Nephron (organoid): Measurements from ENCODE around the gene NEDD4L.

ENCODE experiments used
- H3K27ac Mint-ChIP-seq, 3 experiments: 2 replicates each; pipeline ENCODE4 v1.8.0; 2020; ENCODE audit warnings: mixed read lengths in 3 of 3, mild to moderate bottlenecking in 2 of 3, moderate library complexity in 1 of 3
- H3K27me3 Mint-ChIP-seq: 2 replicates; pipeline ENCODE4 v1.8.0; 2021; ENCODE audit warnings: low read depth, mild to moderate bottlenecking, moderate library complexity, mixed read lengths
- H3K36me3 Mint-ChIP-seq: 2 replicates; pipeline ENCODE4 v1.8.0; 2020; ENCODE audit warnings: low read depth, mixed read lengths
- H3K4me1 Mint-ChIP-seq: 2 replicates; pipeline ENCODE4 v1.8.0; 2020; ENCODE audit warnings: mixed read lengths
- H3K4me3 Mint-ChIP-seq, 3 experiments: 2 replicates each; pipeline ENCODE4 v1.8.0; 2020; ENCODE audit warnings: mild to moderate bottlenecking in 3 of 3, mixed read lengths in 3 of 3, moderate library complexity in 2 of 3
- H3K9me3 Mint-ChIP-seq: 2 replicates; pipeline ENCODE4 v1.8.0; 2020; ENCODE audit warnings: mixed read lengths
- CTCF ChIP-seq, 3 experiments: fragments of 200-600 bp; sonication (generic); IDR thresholded peaks; one replicate each; pipeline ENCODE4 v1.5.0; 2021; ENCODE audit warnings: antibody characterized with exemption in 3 of 3; ENCODE audit not compliant: unreplicated experiment in 3 of 3

NEDD4L gene

GRCh38 chr18:58243401-58243800 is 199.4 kb downstream of the NEDD4L start:
- Mint-ChIP-seq H3K27me3 (no peaks in the 10 kb centered on the region), H3K4me1 (peaks cover 30% of the 10 kb centered on the region), H3K27ac (no peak overlapping the region), H3K4me3 (no peak overlapping the region), H3K36me3 (no peaks in the 10 kb centered on the region), H3K9me3 (no peaks in the 10 kb centered on the region)
- no peak for TF ChIP-seq CTCF (IDR thresholded peaks at IDR 0.05; ENCODE audit: unreplicated experiment in 3 of 3)

GRCh38 chr18:58247363-58247834 is 203.4 kb downstream of the NEDD4L start:
- no peaks in the 10 kb centered on the region for H3K27me3 Mint-ChIP-seq
- no peaks in the 10 kb centered on the region for H3K9me3 Mint-ChIP-seq
- H3K36me3 Mint-ChIP-seq: no peaks in the 10 kb centered on the region
- H3K4me3 Mint-ChIP-seq: peak overlapping the region; percentile 61 to 74 (median 64)
- H3K27ac Mint-ChIP-seq: peak overlapping the region; percentile 62 to 90 (median 71)
- no peak for TF ChIP-seq CTCF (IDR thresholded peaks at IDR 0.05; ENCODE audit: unreplicated experiment in 3 of 3)
- H3K4me1 Mint-ChIP-seq: peaks cover 48% of the 10 kb centered on the region

- peak overlapping the region; percentile 70 to 78 (median 78) for H3K27ac Mint-ChIP-seq
- H3K4me3 Mint-ChIP-seq: peak overlapping the region in 1 of 3 experiments; percentile 1
- no peak for TF ChIP-seq CTCF (IDR thresholded peaks at IDR 0.05; ENCODE audit: unreplicated experiment in 3 of 3)
- H3K27me3 Mint-ChIP-seq: no peaks in the 10 kb centered on the region
- H3K36me3 Mint-ChIP-seq: no peaks in the 10 kb centered on the region
- no peaks in the 10 kb centered on the region for H3K9me3 Mint-ChIP-seq
- peaks cover 51% of the 10 kb centered on the region for H3K4me1 Mint-ChIP-seq
Measured at GRCh38 chr18:58249712-58250111, 205.7 kb downstream of the NEDD4L start.

- Mint-ChIP-seq H3K36me3 (peaks cover 6% of the 10 kb centered on the region), H3K9me3 (no peaks in the 10 kb centered on the region), H3K27ac (no peak overlapping the region), H3K27me3 (no peaks in the 10 kb centered on the region), H3K4me3 (no peak overlapping the region), H3K4me1 (peaks cover 59% of the 10 kb centered on the region)
- no peak for TF ChIP-seq CTCF (IDR thresholded peaks at IDR 0.05; ENCODE audit: unreplicated experiment in 3 of 3)
Measured at GRCh38 chr18:58251416-58251815, 207.4 kb downstream of the NEDD4L start.

GRCh38 chr18:58252166-58252565 is 208.1 kb downstream of the NEDD4L start:
- no peaks in the 10 kb centered on the region for H3K27me3 Mint-ChIP-seq
- H3K36me3 Mint-ChIP-seq: peaks cover 11% of the 10 kb centered on the region
- H3K27ac Mint-ChIP-seq: no peak overlapping the region
- no peaks in the 10 kb centered on the region for H3K9me3 Mint-ChIP-seq
- H3K4me1 Mint-ChIP-seq: peaks cover 60% of the 10 kb centered on the region
- H3K4me3 Mint-ChIP-seq: no peak overlapping the region
- TF ChIP-seq CTCF (IDR thresholded peaks at IDR 0.05; ENCODE audit: unreplicated experiment in 3 of 3): no peak

GRCh38 chr18:58253318-58253717 is 209.3 kb downstream of the NEDD4L start:
- Mint-ChIP-seq H3K27me3 (no peaks in the 10 kb centered on the region), H3K27ac (peak overlapping the region in 2 of 3 experiments; percentile 50 to 65), H3K36me3 (peaks cover 22% of the 10 kb centered on the region), H3K9me3 (no peaks in the 10 kb centered on the region), H3K4me3 (no peak overlapping the region), H3K4me1 (peaks cover 61% of the 10 kb centered on the region)
- no peak for TF ChIP-seq CTCF (IDR thresholded peaks at IDR 0.05; ENCODE audit: unreplicated experiment in 3 of 3)
